Esophagus muscularis mucosa (tissue), 4 donors: ENCODE measurements around the gene TMEM198.

Experiments used
- EP300 ChIP-seq: sonication (generic); formaldehyde crosslinking; IDR thresholded peaks from one replicate; pipeline ENCODE4 v1.6.1; 2017; ENCODE audit warnings: antibody characterized with exemption
- POLR2A ChIP-seq: fragments of 450-650 bp; IDR thresholded peaks from one replicate; pipeline ENCODE4 v1.6.1; 2017; ENCODE audit warnings: antibody characterized with exemption, moderate library complexity, mild to moderate bottlenecking, low read depth
- TF ChIP-seq, protein P1 (sequence below), 3 experiments: fragments of 200-600 bp in 2 of 3; fragments of 450-650 bp in 1 of 3; sonication (generic) in 2 of 3; IDR thresholded peaks; one replicate each; pipeline ENCODE4 v1.5.1; 2017 to 2019; ENCODE audit warnings: antibody characterized with exemption in 3 of 3, mild to moderate bottlenecking in 2 of 3, moderate library complexity in 1 of 3

DNA sequence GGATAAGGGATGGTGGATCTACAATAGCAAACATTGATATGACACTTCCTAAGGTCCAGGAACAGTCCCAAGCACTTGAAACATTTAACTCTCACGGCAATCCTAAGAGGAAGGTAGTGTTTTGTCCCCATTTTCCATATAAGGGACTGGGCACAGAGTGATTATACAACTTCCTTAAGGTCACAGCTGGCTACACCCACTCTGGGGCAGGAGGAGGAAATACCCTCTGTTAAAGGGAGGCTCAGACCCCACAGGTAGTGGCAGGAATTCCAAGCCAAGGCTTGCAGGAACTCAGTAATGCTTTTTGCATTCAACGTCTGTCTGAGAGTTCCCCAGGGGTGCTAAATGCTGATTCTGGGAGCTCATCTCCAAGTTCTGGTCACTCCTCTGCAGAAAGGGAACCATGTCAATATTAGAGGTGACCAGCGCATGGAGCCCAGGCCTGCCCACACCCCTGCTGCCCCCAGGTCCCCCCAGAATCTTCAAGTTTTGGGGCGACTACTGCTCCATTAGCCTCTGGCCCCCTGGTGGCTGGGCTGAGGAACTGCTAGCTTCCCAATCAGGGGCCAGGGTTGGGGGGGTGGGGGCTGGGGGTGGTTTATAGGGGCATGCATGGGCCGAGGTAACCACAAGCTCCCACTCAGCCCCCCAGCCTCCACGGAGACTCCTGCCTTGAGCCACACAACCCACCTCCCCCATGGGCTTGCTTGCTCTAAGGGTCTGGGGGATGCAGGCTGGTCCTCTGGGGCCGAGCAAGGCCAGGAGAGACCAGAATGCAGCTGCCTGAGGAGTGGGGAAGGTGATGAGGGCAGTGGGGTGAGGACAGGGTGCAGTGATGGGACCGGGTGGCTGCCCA lies 16.4 kb downstream of the TMEM198 start:
- TF ChIP-seq, protein P1, sequence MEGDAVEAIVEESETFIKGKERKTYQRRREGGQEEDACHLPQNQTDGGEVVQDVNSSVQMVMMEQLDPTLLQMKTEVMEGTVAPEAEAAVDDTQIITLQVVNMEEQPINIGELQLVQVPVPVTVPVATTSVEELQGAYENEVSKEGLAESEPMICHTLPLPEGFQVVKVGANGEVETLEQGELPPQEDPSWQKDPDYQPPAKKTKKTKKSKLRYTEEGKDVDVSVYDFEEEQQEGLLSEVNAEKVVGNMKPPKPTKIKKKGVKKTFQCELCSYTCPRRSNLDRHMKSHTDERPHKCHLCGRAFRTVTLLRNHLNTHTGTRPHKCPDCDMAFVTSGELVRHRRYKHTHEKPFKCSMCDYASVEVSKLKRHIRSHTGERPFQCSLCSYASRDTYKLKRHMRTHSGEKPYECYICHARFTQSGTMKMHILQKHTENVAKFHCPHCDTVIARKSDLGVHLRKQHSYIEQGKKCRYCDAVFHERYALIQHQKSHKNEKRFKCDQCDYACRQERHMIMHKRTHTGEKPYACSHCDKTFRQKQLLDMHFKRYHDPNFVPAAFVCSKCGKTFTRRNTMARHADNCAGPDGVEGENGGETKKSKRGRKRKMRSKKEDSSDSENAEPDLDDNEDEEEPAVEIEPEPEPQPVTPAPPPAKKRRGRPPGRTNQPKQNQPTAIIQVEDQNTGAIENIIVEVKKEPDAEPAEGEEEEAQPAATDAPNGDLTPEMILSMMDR (IDR thresholded peaks at IDR 0.05), result peak; percentile 40 to 91 (median 68)
- TF ChIP-seq EP300, result no peak
- no peak for TF ChIP-seq POLR2A
